HFFc6 (cell line): Measurements from ENCODE around the gene HIVEP1. TPM values are rescaled to one million over a fixed set of nuclear protein-coding genes. Genes with fewer than 3 reads are reported as not detected.

Experiments used
- DNase-seq: peaks from one replicate; pipeline ENCODE4 v3.0.0-alpha.2; 2018
- H3K27ac Mint-ChIP-seq: 2 replicates; pipeline ENCODE4 v1.8.0; 2020; ENCODE audit warnings: mild to moderate bottlenecking, mixed read lengths
- H3K27me3 Mint-ChIP-seq: 2 replicates; pipeline ENCODE4 v1.8.0; 2021; ENCODE audit warnings: mild to moderate bottlenecking, moderate library complexity, mixed read lengths; ENCODE audit not compliant: insufficient read depth
- H3K36me3 Mint-ChIP-seq: 2 replicates; pipeline ENCODE4 v1.8.0; 2021; ENCODE audit warnings: low read depth, mixed read lengths
- H3K4me1 Mint-ChIP-seq: 2 replicates; pipeline ENCODE4 v1.8.0; 2020; ENCODE audit warnings: low read depth, mixed read lengths
- H3K4me3 Mint-ChIP-seq: 2 replicates; pipeline ENCODE4 v1.8.0; 2020; ENCODE audit warnings: mild to moderate bottlenecking, moderate library complexity, mixed read lengths
- H3K9me3 Mint-ChIP-seq: 2 replicates; pipeline ENCODE4 v1.8.0; 2020; ENCODE audit warnings: mild to moderate bottlenecking, mixed read lengths
- total RNA-seq, 6 experiments: library from RNA; stranded (reverse); fragmentation: NEBNext Ultra II Directional; extraction: Animal tissue kit (Norgen Biotek cat#: 25700); gene quantifications; 2 replicates in 1 of 6; 3 replicates in 5 of 6; pipeline ENCODE4 v1.2.3, GENCODE V29; 2021
- TF ChIP-seq, protein P1 (sequence below): fragments of 200-600 bp; sonication (generic); IDR thresholded peaks from 2 replicates; pipeline ENCODE4 v1.5.0; 2021; ENCODE audit warnings: antibody characterized with exemption, mild to moderate bottlenecking

HIVEP1 gene
- total RNA-seq, 6 experiments from 2014 or later: 10.3 to 19.9 (median 11.8) TPM

DNA sequence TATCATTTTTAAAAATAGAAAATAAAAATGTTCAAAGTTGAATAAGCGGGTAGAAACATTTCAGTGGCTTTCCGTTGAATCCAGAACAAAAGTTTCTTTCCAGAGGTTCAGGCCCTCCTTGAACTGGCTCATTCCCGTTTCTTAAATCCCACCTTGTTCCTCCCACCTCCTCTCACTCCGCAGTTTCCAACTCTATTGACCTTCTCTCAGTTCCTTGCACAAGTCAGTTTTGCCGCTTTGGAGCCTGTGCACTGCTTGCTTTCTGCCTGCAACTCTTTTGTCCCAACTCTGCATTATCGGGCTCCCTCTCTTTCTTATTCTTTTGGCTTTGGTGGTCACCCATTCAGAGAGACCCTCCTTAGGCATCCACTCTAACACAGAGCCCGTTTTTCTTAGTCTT lies 178.1 kb downstream of the HIVEP1 start:
- H3K4me1 Mint-ChIP-seq: no peaks in the 10 kb centered on the region
- no peak overlapping the region for H3K27ac Mint-ChIP-seq
- no peaks in the 10 kb centered on the region for H3K36me3 Mint-ChIP-seq
- no peaks in the 10 kb centered on the region for H3K27me3 Mint-ChIP-seq
- no peak overlapping the region for H3K4me3 Mint-ChIP-seq
- TF ChIP-seq, protein P1, sequence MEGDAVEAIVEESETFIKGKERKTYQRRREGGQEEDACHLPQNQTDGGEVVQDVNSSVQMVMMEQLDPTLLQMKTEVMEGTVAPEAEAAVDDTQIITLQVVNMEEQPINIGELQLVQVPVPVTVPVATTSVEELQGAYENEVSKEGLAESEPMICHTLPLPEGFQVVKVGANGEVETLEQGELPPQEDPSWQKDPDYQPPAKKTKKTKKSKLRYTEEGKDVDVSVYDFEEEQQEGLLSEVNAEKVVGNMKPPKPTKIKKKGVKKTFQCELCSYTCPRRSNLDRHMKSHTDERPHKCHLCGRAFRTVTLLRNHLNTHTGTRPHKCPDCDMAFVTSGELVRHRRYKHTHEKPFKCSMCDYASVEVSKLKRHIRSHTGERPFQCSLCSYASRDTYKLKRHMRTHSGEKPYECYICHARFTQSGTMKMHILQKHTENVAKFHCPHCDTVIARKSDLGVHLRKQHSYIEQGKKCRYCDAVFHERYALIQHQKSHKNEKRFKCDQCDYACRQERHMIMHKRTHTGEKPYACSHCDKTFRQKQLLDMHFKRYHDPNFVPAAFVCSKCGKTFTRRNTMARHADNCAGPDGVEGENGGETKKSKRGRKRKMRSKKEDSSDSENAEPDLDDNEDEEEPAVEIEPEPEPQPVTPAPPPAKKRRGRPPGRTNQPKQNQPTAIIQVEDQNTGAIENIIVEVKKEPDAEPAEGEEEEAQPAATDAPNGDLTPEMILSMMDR: no peak
- H3K9me3 Mint-ChIP-seq: no peaks in the 10 kb centered on the region
- no peak for DNase-seq

DNA sequence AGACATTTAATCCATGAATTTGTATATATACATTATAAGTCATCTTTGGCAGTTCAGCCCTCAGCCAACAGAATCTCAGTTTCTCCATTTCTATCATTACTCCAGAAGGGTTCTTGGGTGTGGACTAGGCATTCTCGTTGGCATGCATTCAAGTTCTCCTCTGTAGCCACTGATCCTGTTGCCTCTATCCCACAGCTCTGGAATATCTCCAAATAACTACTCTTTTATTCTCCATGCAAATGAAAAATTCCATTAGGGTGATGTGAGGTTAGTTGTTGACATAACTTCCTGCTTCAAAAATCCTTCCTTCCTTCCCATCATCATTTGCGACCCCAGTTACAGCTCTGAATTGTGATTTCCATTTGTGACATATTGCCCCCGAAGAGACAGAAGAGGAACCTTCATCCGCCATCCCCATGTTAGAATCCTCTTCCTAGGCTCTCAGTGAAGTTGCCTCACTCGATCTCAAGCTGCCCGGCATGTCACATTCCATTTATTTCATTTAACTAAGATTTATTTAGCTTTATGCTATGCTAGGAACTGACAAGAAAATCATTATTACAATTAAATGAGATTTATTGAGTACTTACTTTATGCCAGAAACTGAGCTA lies 184.3 kb downstream of the HIVEP1 start:
- TF ChIP-seq, protein P1: no peak
- DNase-seq: peak; percentile 33
- Mint-ChIP-seq H3K9me3 (no peaks in the 10 kb centered on the region), H3K4me3 (no peak overlapping the region), H3K4me1 (no peaks in the 10 kb centered on the region), H3K36me3 (no peaks in the 10 kb centered on the region), H3K27ac (no peak overlapping the region), H3K27me3 (no peaks in the 10 kb centered on the region)

GRCh38 chr6:12198851-12199250 lies 186.7 kb downstream of the HIVEP1 start:
- Mint-ChIP-seq H3K9me3 (no peaks in the 10 kb centered on the region), H3K27me3 (no peaks in the 10 kb centered on the region; the same call in 1 of the 2 replicates), H3K27ac (no peak overlapping the region), H3K4me3 (no peak overlapping the region), H3K36me3 (no peaks in the 10 kb centered on the region), H3K4me1 (peaks cover 11% of the 10 kb centered on the region)
- DNase-seq: no peak
- TF ChIP-seq, protein P1: no peak

DNA sequence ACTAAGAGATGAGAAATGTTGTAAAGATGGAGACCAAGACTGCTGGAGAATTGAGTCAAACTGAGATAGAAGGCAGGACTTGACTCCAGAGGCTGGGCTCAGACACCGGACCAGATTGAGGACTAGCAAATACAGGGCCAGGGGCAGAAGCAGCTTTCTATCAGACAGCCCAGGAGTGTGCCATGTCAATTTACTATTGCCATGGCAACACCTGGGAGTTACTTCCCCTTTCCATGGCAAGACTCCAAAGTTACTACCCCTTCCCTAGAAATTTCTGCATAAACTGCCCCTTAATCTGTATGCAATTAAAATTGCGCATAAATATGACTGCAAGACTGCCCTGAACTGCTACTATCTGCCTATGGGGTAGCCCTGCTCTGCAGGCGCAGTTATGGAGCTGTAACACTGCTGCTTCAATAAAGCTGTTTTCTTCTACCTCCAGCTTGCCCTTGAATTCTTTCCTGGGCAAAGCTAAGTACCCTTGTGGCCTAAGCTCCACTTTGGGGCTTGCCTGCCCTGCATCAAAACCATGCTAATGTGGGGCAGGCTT lies 188.0 kb downstream of the HIVEP1 start:
- H3K27ac Mint-ChIP-seq: no peak overlapping the region
- H3K27me3 Mint-ChIP-seq: no peaks in the 10 kb centered on the region; the same call in 1 of the 2 replicates
- TF ChIP-seq, protein P1: no peak
- no peaks in the 10 kb centered on the region for H3K36me3 Mint-ChIP-seq
- peaks cover 11% of the 10 kb centered on the region for H3K4me1 Mint-ChIP-seq
- no peak overlapping the region for H3K4me3 Mint-ChIP-seq
- DNase-seq: no peak
- H3K9me3 Mint-ChIP-seq: no peaks in the 10 kb centered on the region

DNA sequence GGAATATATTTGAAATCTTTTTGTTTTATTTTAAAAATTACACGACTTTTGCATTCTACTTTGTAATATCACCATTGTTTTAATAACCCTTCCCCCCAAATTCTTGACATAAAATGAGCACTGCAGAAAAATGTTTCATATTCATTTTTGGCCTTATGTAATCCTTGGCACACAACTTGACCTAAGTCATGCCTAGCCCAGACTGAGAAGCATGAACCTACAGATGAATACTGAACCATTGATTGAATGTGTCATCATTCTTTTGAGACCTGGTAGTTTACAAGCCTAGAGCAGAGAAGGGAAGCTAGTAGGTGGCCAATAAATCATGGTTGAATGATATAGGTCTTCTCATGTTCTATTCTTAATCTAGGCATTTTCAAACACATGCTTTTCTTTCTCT lies 188.6 kb downstream of the HIVEP1 start:
- TF ChIP-seq, protein P1: no peak
- H3K27ac Mint-ChIP-seq: no peak overlapping the region
- no peak overlapping the region for H3K4me3 Mint-ChIP-seq
- no peaks in the 10 kb centered on the region; the same call in 1 of the 2 replicates for H3K27me3 Mint-ChIP-seq
- no peaks in the 10 kb centered on the region for H3K9me3 Mint-ChIP-seq
- no peak for DNase-seq
- H3K4me1 Mint-ChIP-seq: peaks cover 11% of the 10 kb centered on the region
- no peaks in the 10 kb centered on the region for H3K36me3 Mint-ChIP-seq
